Adipose tissue (tissue), 3 donors: Measurements from ENCODE around the gene NME8. TPM values are rescaled to one million over a fixed set of nuclear protein-coding genes. Genes with fewer than 3 reads are reported as not detected.
"Not testable (repeated sequence)": the region's sequence is repeated elsewhere in the genome, so short reads cannot be mapped to it uniquely, and the experiment has no call there.

Experiments used
- H3K27ac ChIP-seq: one replicate; pipeline ENCODE4 v1.5.1; 2013; ENCODE audit warnings: low read depth, low read length
- WGBS, 3 donors: extraction: QIAGEN DNeasy Blood & Tissue Kit; methylation state at CpG; one replicate each; pipeline ENCODE4 v1.1.7; 2013; 5-methylcytosine and 5-hydroxymethylcytosine counted together
- polyA plus RNA-seq, 3 donors: library from polyadenylated mRNA; stranded (reverse); fragments of 200-250 nt; gene quantifications; one replicate each; pipeline ENCODE4 v1.2.3, GENCODE V29; 2013
- donor health status: healthy with polysubstance abuse.
- donor health status: Bipolar disorder and iron deficiency.
- donor health status: healthy.

The NME8 gene, protein sequence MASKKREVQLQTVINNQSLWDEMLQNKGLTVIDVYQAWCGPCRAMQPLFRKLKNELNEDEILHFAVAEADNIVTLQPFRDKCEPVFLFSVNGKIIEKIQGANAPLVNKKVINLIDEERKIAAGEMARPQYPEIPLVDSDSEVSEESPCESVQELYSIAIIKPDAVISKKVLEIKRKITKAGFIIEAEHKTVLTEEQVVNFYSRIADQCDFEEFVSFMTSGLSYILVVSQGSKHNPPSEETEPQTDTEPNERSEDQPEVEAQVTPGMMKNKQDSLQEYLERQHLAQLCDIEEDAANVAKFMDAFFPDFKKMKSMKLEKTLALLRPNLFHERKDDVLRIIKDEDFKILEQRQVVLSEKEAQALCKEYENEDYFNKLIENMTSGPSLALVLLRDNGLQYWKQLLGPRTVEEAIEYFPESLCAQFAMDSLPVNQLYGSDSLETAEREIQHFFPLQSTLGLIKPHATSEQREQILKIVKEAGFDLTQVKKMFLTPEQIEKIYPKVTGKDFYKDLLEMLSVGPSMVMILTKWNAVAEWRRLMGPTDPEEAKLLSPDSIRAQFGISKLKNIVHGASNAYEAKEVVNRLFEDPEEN
- under 1 TPM in 1 of 3 donors, not detected in 2; 0.31 TPM for polyA plus RNA-seq

GRCh38 chr7:37848297-37848696, at the start of gene NME8:
Gene NME8 (plus strand): TSS chr7:37848597. CDS start chr7:37850267, 1,670 bp downstream.
- 73 to 79% (median 78%) methylated on average over 7 of the region's 7 CpGs for WGBS, 3 donors
- no peak within 1 kb of the TSS for H3K27ac ChIP-seq

DNA sequence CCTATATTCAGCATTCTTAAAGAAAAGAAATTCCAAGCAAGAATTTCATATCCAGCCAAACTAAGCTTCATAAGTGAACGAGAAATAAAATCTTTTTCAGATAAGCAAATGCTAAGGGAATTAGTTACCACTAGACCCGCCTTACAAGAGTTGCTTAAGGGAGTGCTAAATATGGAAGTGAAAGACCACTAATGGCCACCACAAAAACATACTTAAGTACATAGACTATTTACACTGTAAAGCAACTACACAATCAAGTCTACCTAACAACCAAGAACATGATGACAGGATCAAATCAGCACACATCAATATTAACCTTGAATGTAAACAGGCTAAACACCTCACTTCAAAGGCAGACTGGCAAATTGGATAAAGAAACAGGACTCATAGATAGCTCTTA, 42.2 kb upstream of the NME8 start:
- WGBS, 3 donors: 75 to 89% (median 88%) methylated on average over 2 of the region's 2 CpGs
- H3K27ac ChIP-seq: no peak overlapping the region

GRCh38 chr7:37812161-37812580, 36.2 kb upstream of the NME8 start:
- WGBS, 3 donors: 35 to 63% (median 62%) methylated on average over 1 of the region's 1 CpG
- not testable (repeated sequence) for H3K27ac ChIP-seq

DNA sequence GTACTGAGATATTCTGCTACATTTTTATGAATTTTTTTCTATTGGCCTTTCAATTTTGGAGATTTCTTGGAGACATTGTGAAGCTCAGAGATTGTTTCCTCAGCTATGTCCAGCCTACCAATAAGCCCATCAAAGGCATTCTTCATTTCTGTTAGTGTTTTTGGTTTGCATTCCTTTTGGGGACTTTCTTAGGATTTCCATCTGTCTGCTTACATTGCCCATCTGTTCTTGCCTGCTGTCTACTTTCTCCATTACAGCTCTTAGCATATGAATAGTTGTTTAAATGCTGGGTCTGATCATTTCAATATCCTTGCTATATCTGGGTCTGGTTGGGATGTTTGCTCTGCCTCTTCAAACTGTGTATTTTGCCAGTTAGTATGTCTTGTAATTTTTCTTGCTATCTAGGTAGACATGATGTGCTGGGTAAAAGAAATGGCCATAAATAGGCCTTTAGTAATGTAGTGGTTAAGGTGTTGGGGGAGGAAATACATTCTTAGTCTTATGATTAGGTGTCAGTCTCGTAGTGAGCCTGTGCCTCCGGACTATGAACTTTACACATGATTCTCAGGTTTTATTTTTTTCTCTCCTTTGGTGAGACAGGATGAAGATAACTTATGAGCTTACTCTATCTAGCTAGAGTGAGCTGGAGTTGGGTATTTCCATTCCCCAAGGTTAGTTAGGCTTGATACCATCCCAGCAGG, 32.6 kb upstream of the NME8 start:
- H3K27ac ChIP-seq: no peak overlapping the region
- WGBS, 3 donors: 59 to 87% (median 79%) methylated on average over 2 of the region's 2 CpGs

- WGBS, 3 donors: 62 to 82% (median 81%) methylated on average over 3 of the region's 3 CpGs
- H3K27ac ChIP-seq: no peak overlapping the region
These were observed 31.3 kb upstream of the NME8 start for GRCh38 chr7:37816922-37817590.

- 54 to 81% (median 80%) methylated on average over 2 of the region's 2 CpGs for WGBS, 3 donors
These were observed 30.8 kb upstream of the NME8 start for GRCh38 chr7:37817591-37817960.

DNA sequence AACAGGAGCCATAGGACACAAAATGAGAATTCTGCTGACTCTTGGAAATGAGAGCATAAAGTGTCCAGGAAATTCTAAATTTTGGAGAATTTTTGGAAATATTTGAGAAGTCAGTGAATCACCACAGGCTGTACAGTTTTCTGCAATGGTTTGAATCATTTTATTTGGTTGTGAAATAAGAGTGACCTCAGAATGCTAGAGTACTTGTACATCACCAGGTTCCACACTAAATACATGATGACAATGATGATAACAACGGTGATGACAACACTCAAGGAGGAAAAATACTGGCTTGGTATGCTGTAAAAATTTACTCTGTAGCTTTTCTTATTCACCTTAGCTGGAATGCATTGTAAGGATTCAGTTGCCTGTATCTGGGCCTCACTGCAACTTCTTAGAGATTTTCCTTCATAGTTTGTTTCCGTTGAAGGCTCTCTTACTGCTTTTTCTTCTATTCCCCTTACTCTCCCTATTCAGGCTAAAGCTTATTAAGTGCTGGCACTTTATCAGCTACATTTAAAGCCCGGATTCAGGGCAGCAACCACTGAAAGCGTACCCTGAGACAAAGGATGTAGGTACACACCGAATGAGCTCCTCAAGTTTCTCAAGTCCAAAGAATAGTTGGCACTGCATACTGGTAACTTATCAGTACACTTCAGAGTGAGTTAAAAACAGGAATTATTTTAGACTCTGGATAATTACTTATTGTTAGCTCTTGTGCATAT, 30.2 kb upstream of the NME8 start:
- H3K27ac ChIP-seq: no peak overlapping the region
- 57 to 75% (median 70%) methylated on average over 5 of the region's 5 CpGs for WGBS, 3 donors

More at GRCh38 chr7:37817591-37817960, 30.8 kb upstream of the NME8 start:
- H3K27ac ChIP-seq: no peak overlapping the region

GRCh38 chr7:37820708-37821468, 27.5 kb upstream of the NME8 start:
- H3K27ac ChIP-seq: no peak overlapping the region
- WGBS, 3 donors: 69 to 90% (median 86%) methylated on average over 3 of the region's 3 CpGs

DNA sequence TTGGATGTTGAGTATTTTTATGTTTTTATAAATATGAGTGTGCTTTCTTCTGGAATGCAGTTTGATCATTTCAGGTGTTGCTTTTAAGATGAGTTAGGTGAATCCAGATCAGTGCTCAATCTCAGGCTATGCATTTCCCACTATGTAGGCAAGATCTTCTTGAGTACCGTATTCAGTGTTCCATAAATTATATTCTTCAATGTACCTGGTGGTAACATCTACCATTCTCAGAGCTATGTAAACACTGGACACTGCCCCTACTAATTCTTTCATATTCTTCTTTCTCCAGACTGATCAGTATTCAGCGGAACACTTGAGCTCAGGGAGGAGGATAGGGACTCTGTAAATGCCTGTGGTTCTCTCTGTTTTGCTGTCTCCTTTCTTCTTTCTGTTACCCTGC, 25.5 kb upstream of the NME8 start:
- H3K27ac ChIP-seq: no peak overlapping the region
- WGBS, 3 donors: 90 to 100% (median 97%) methylated on average over 2 of the region's 2 CpGs

DNA sequence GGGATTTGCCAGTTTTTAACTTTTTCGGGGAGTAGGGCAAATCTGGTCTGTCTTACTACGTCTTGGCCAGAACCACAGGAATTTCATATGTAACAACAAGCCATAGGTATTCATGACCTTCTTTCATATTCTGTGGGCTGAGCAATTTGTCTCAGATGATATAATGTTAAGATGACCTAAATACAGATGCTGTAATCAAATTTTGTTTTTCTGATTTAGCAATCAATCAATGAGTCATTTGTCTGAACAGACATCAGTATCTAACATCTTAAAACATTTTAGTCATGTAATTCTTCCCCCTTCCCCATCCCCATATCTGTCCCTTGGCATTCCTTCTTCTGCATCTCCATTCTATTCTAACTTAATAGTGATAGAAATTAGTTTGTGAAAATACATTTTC, 24.8 kb upstream of the NME8 start:
- no peak overlapping the region for H3K27ac ChIP-seq
- WGBS, 3 donors: 54 to 94% (median 91%) methylated on average over 2 of the region's 2 CpGs

- 52 to 60% (median 52%) methylated on average over 3 of the region's 3 CpGs for WGBS, 3 donors
- no peak overlapping the region for H3K27ac ChIP-seq
These were observed 23.4 kb upstream of the NME8 start for GRCh38 chr7:37825038-37825437.

DNA sequence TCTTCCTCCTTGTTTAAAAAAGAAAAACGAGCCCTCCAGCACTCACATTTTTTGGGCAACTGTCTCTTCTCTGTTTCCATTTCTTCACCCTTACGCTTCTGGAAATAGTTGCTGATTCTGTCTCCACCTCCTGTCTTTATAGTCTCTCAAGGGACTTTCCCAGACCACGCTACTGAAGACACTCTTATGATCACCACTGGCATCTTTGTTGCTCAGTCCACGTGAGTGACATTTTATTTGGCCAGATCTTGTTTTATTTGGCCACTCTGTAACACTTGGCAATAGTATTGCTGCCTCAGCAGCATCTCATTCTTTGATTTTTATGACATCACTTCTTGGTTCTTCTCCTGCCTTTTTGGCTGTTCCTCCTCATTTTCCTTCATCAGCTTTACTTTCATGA, 21.6 kb upstream of the NME8 start:
- no peak overlapping the region for H3K27ac ChIP-seq
- 42 to 46% (median 42%) methylated on average over 4 of the region's 4 CpGs for WGBS, 3 donors

DNA sequence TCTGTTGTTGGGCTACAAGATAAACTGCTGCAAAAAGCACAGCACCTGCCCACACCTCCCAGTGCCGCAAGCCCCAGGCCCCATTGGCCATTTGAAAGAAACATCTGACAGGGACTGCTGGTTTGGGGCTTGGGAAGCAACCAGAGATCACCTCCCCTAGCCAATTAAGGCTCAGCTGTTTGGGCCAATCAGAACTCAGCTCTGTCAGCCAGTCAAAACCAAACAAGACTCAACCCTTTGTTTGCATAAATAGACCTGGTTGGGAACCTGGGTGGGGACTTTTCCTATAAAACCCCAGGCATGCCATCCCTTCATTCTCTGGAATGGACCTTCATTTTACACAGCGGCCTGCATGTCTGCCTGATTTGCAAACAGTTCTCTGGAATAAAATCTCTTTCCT, 17.2 kb upstream of the NME8 start:
- WGBS, 3 donors: 93 to 100% (median 99%) methylated on average over 2 of the region's 2 CpGs
- H3K27ac ChIP-seq: no peak overlapping the region

GRCh38 chr7:37832194-37832593, 16.2 kb upstream of the NME8 start:
- H3K27ac ChIP-seq: no peak overlapping the region
- WGBS, 3 donors: 10 to 13% (median 11%) methylated on average over 4 of the region's 4 CpGs

DNA sequence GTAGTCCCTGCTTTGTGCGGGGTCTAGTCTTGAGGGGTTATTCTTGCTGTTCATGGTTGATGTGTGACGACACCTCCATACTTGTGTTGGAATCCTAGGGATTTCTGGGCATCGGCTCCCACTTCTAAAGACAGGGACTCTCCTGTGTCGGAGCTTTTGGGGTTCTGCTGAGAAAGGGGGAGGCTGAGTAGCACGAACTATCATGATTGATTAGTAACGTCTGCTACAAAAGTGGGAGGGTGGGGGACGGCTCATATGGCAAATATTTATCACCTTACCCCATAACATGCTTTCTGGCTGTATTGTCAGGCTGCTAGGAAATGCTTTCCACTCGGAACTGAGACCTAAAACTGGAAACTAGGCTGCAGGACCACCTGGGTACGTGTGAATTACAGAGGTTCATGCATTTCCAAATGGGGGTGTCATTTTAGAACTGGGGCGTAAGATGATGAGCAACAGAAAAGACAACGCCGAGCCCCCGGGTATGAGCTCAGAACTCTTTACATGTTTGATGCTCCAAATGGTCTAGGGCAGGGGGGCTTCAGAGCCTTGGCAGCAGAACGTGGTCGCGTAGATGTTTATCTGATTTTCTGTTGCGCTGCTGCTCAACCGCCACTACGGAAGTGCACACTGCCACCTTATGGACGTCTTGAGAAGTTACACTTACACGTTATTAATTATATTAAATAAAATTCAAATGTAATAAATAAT, 15.1 kb upstream of the NME8 start:
- H3K27ac ChIP-seq: no peak overlapping the region
- 21 to 24% (median 23%) methylated on average over 21 of the region's 21 CpGs for WGBS, 3 donors

DNA sequence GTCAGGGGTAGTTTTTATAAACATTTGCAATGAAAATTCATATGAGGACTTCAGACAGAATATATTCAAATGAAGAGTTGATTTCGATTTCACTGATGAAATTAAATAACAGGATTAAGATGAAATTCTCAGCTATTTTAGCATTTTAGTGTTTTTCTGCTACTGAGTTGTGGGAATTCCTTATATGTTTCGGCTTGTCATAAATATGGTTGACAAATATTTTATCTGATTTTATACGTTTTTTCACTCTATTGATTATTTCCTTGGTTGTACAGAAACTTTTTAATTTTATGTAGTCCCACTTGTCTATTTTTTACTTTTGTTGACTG, 14.6 kb upstream of the NME8 start:
- no peak overlapping the region for H3K27ac ChIP-seq
- WGBS, 3 donors: 1 to 22% (median 18%) methylated on average over 3 of the region's 3 CpGs

GRCh38 chr7:37853468-37853867, 5.1 kb downstream of the NME8 start:
- 27 to 47% (median 43%) methylated on average over 2 of the region's 2 CpGs for WGBS, 3 donors
- no peak overlapping the region for H3K27ac ChIP-seq
